Astrocyte (in vitro differentiated cells and primary cell): ENCODE data around the gene PCYT2. TPM values are rescaled to one million over a fixed set of nuclear protein-coding genes. Genes with fewer than 3 reads are reported as not detected.

Experiments used
- DNase-seq: peaks from one replicate; pipeline ENCODE4 v3.0.0-alpha.2; 2010; ENCODE audit warnings: low read depth
- FAIRE-seq: peaks from 2 replicates; lab custom pipeline; 2011; peaks lifted over from hg19 to GRCh38; lab: Jason Lieb, UNC
- H2AFZ ChIP-seq: 2 replicates; pipeline ENCODE4 v1.6.0; 2012; ENCODE audit warnings: low read depth, low read length, inconsistent platforms
- H3K27ac ChIP-seq: 2 replicates; pipeline ENCODE4 v1.5.1; 2011; ENCODE audit warnings: low read depth, low read length, inconsistent platforms
- H3K27me3 ChIP-seq: 2 replicates; pipeline ENCODE4 v1.6.0; 2011; ENCODE audit warnings: low read length, inconsistent platforms; ENCODE audit not compliant: insufficient read depth
- H3K36me3 ChIP-seq: 2 replicates; pipeline ENCODE4 v1.5.1; 2011; ENCODE audit warnings: low read length, inconsistent platforms; ENCODE audit not compliant: insufficient read depth
- H3K4me1 ChIP-seq: 2 replicates; pipeline ENCODE4 v1.5.1; 2011; ENCODE audit warnings: low read length, inconsistent platforms; ENCODE audit not compliant: insufficient read depth
- H3K4me2 ChIP-seq: 2 replicates; pipeline ENCODE4 v1.6.0; 2012; ENCODE audit warnings: low read length, inconsistent platforms
- H3K4me3 ChIP-seq: 2 replicates; pipeline ENCODE4 v1.5.1; 2011; ENCODE audit warnings: low read depth, mild to moderate bottlenecking, low read length, inconsistent platforms; ENCODE audit not compliant: insufficient read depth
- H3K79me2 ChIP-seq: 2 replicates; pipeline ENCODE4 v1.6.0; 2012; ENCODE audit warnings: mild to moderate bottlenecking, low read length, inconsistent platforms; ENCODE audit not compliant: insufficient read depth
- H3K9ac ChIP-seq: 2 replicates; pipeline ENCODE4 v1.6.0; 2012; ENCODE audit warnings: mild to moderate bottlenecking, low read length, inconsistent platforms
- H3K9me3 ChIP-seq: 2 replicates; pipeline ENCODE4 v1.5.1; 2012; ENCODE audit warnings: low read depth, mild to moderate bottlenecking, low read length, inconsistent platforms; ENCODE audit not compliant: insufficient read depth
- H4K20me1 ChIP-seq: 2 replicates; pipeline ENCODE4 v1.6.0; 2012; ENCODE audit warnings: low read length, inconsistent platforms; ENCODE audit not compliant: insufficient read depth
- H3K27ac Mint-ChIP-seq: one replicate; pipeline ENCODE4 v1.8.0; 2021; ENCODE audit warnings: mild to moderate bottlenecking, mixed read lengths; ENCODE audit not compliant: unreplicated experiment
- H3K27me3 Mint-ChIP-seq: one replicate; pipeline ENCODE4 v1.8.0; 2021; ENCODE audit warnings: low read depth, mixed read lengths; ENCODE audit not compliant: unreplicated experiment
- H3K36me3 Mint-ChIP-seq: one replicate; pipeline ENCODE4 v1.8.0; 2021; ENCODE audit warnings: low read depth, mixed read lengths; ENCODE audit not compliant: unreplicated experiment
- H3K4me1 Mint-ChIP-seq: one replicate; pipeline ENCODE4 v1.8.0; 2021; ENCODE audit warnings: low read depth, mixed read lengths; ENCODE audit not compliant: unreplicated experiment
- H3K4me3 Mint-ChIP-seq: one replicate; pipeline ENCODE4 v1.8.0; 2021; ENCODE audit warnings: mild to moderate bottlenecking, moderate library complexity, mixed read lengths; ENCODE audit not compliant: unreplicated experiment
- H3K9me3 Mint-ChIP-seq: one replicate; pipeline ENCODE4 v1.8.0; 2021; ENCODE audit warnings: mild to moderate bottlenecking, mixed read lengths; ENCODE audit not compliant: unreplicated experiment
- CTCF ChIP-seq: IDR thresholded peaks from 2 replicates; pipeline ENCODE4 v1.5.1; 2011; ENCODE audit warnings: low read depth, mild to moderate bottlenecking, inconsistent platforms, low read length, moderate library complexity; ENCODE audit not compliant: insufficient read depth
- EZH2 ChIP-seq: IDR thresholded peaks from 2 replicates; pipeline ENCODE4 v1.6.1; 2012; ENCODE audit warnings: mild to moderate bottlenecking, low read length, inconsistent platforms; ENCODE audit not compliant: insufficient read depth
- total RNA-seq: library from RNA; stranded (reverse); gene quantifications from 2 replicates; pipeline ENCODE4 v1.2.1, GENCODE V29; 2021

Gene PCYT2
- total RNA-seq, 1 donor from 2014 or later = 31.6 TPM

DNA sequence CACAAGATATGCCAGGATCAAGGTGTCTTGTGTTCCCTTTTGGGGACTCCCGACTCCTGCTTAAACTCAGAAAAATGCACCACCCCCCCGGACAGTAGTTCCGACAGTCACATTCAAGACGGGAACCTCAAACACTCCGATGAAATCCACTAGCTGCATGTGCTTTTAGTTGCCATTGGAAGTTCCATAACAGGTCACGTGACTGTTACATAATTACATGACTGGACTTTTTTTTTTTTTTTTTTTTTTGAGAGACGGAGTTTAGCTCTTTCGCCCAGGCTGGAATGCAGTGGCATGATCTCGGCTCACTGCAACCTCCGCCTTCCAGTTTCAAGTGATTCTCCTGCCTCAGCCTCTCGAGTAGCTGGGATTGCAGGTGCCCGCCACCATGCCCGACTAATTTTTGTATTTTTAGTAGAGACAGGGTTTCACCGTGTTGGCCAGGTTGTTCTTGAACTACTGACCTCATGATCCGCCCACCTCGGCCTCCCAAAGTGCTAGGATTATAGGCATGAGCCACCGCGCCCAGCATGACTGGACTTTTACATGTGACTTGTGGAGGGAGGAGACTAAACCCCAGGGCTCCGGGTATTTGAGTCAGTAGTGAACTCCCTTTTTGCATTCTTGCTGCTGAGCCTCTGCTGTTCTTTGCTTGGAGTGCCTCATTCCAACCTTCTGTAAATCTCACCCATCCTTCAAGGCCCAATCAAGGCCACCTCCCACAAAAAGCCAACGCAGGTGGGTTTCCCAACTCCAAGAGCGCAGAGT lies 5.2 kb upstream of the PCYT2 start:
- H3K9me3 Mint-ChIP-seq = peaks cover 1% of the 10 kb centered on the region
- peaks cover 12% of the 10 kb centered on the region for H3K36me3 ChIP-seq

GRCh38 chr17:81915331-81915730 lies 4.1 kb upstream of the PCYT2 start:
- Mint-ChIP-seq H3K27me3 (no peaks in the 10 kb centered on the region), H3K9me3 (peaks cover 1% of the 10 kb centered on the region), H3K4me1 (peaks cover 13% of the 10 kb centered on the region), H3K36me3 (peaks cover 22% of the 10 kb centered on the region), H3K4me3 (no peak overlapping the region), H3K27ac (no peak overlapping the region)
- no peak for DNase-seq
- Histone ChIP-seq H3K27ac (no peak overlapping the region), H3K79me2 (peaks cover 51% of the 10 kb centered on the region), H3K4me3 (no peak overlapping the region), H3K36me3 (peaks cover 6% of the 10 kb centered on the region), H3K4me2 (no peak overlapping the region), H3K27me3 (no peaks in the 10 kb centered on the region), H3K9me3 (no peaks in the 10 kb centered on the region), H3K9ac (no peak overlapping the region), H4K20me1 (peaks cover 78% of the 10 kb centered on the region), H3K4me1 (peaks cover 13% of the 10 kb centered on the region), H2AFZ (no peak overlapping the region)
- no peak for FAIRE-seq
- TF ChIP-seq EZH2 (no peak), CTCF (no peak)

More for the DNA sequence above, 5.2 kb upstream of the PCYT2 start:
- Histone ChIP-seq H3K9me3 (no peaks in the 10 kb centered on the region), H3K79me2 (peaks cover 62% of the 10 kb centered on the region), H4K20me1 (peaks cover 87% of the 10 kb centered on the region), H3K9ac (peak overlapping the region; percentile 75), H3K4me2 (peak overlapping the region; percentile 85), H2AFZ (no peak overlapping the region), H3K27me3 (no peaks in the 10 kb centered on the region), H3K4me3 (peak overlapping the region; percentile 66), H3K27ac (no peak overlapping the region), H3K4me1 (peaks cover 8% of the 10 kb centered on the region)
- Mint-ChIP-seq H3K4me1 (peaks cover 13% of the 10 kb centered on the region), H3K27ac (peak overlapping the region; percentile 81), H3K4me3 (peak overlapping the region; percentile 84), H3K36me3 (peaks cover 22% of the 10 kb centered on the region), H3K27me3 (no peaks in the 10 kb centered on the region)
- no peak for TF ChIP-seq EZH2
- DNase-seq = peak; percentile 63
- FAIRE-seq = no peak

GRCh38 chr17:81914103-81914850 lies 3.1 kb upstream of the PCYT2 start:
- peaks cover 6% of the 10 kb centered on the region for H3K36me3 ChIP-seq
- H3K9me3 ChIP-seq = no peaks in the 10 kb centered on the region
- H3K27me3 Mint-ChIP-seq = no peaks in the 10 kb centered on the region
- H3K79me2 ChIP-seq = peaks cover 44% of the 10 kb centered on the region
- no peak overlapping the region for H3K4me3 Mint-ChIP-seq
- peaks cover 78% of the 10 kb centered on the region for H4K20me1 ChIP-seq
- no peak overlapping the region for H2AFZ ChIP-seq
- H3K36me3 Mint-ChIP-seq = peaks cover 16% of the 10 kb centered on the region
- TF ChIP-seq CTCF (no peak), EZH2 (no peak)
- no peak overlapping the region for H3K9ac ChIP-seq
- peaks cover 1% of the 10 kb centered on the region for H3K9me3 Mint-ChIP-seq
- no peak for FAIRE-seq
- no peaks in the 10 kb centered on the region for H3K27me3 ChIP-seq
- no peak for DNase-seq
- no peak overlapping the region for H3K27ac ChIP-seq
- H3K4me1 Mint-ChIP-seq = peaks cover 13% of the 10 kb centered on the region
- H3K4me3 ChIP-seq = no peak overlapping the region
- H3K4me2 ChIP-seq = no peak overlapping the region
- no peak overlapping the region for H3K27ac Mint-ChIP-seq
- peaks cover 18% of the 10 kb centered on the region for H3K4me1 ChIP-seq
